Activated CD8-positive, alpha-beta memory T cell treated with anti-CD3 and anti-CD28 coated beads, Interleukin-2, amount 10 ng/mL, durations not matched to agents 7 days and 5 days (primary cell): ENCODE data around the gene KCNH8. TPM values are rescaled to one million over a fixed set of nuclear protein-coding genes. Genes with fewer than 3 reads are reported as not detected.

ENCODE experiments used
- ATAC-seq: fragments of 150-1000 bp; cut with Tn5 transposase; one replicate; pipeline ENCODE4 v1.10.0; 2021; ENCODE audit warnings: moderate library complexity
- CTCF ChIA-PET: fragments of 350-600 bp; sonication (Branson Sonifier 250); formaldehyde crosslinking; loops from one replicate; lab custom pipeline; 2021; ENCODE audit warnings: antibody characterized with exemption; lab: Charles Lee
- DNase-seq: peaks from one replicate; pipeline ENCODE4 v3.0.0-alpha.2; 2020
- H3K27ac Mint-ChIP-seq: one replicate; pipeline ENCODE4 v1.8.0; 2021; ENCODE audit warnings: mild to moderate bottlenecking, mixed read lengths
- H3K27me3 Mint-ChIP-seq: one replicate; pipeline ENCODE4 v1.8.0; 2021; ENCODE audit warnings: mixed read lengths
- H3K36me3 Mint-ChIP-seq: one replicate; pipeline ENCODE4 v1.8.0; 2021; ENCODE audit warnings: mild to moderate bottlenecking, mixed read lengths
- H3K4me1 Mint-ChIP-seq: one replicate; pipeline ENCODE4 v1.8.0; 2021; ENCODE audit warnings: mixed read lengths
- H3K4me3 Mint-ChIP-seq: one replicate; pipeline ENCODE4 v1.8.0; 2021; ENCODE audit warnings: mild to moderate bottlenecking, moderate library complexity, mixed read lengths
- H3K9me3 Mint-ChIP-seq: one replicate; pipeline ENCODE4 v1.8.0; 2022; ENCODE audit warnings: low read depth, mixed read lengths
- total RNA-seq, 2 experiments: library from RNA; stranded (reverse); gene quantifications; one replicate each; pipeline ENCODE4 v1.2.3, GENCODE V29; 2021

The KCNH8 gene
- total RNA-seq, 2 experiments from 2014 or later = 0.05 TPM; not detected in 1

- CTCF ChIA-PET = interaction anchor here (0.5 kb wide), 1 partner anchor 98 kb away, joined by 5 read pairs; no protein-coding TSS in a partner anchor
- DNase-seq = no peak
- Mint-ChIP-seq H3K27me3 (peaks cover 42% of the 10 kb centered on the region), H3K9me3 (no peaks in the 10 kb centered on the region), H3K27ac (no peak overlapping the region), H3K4me1 (peaks cover 15% of the 10 kb centered on the region), H3K36me3 (peaks cover 2% of the 10 kb centered on the region), H3K4me3 (peak overlapping the region; percentile 40)
- no peak for ATAC-seq
These were observed 420 bp downstream of the KCNH8 start for GRCh38 chr3:19148768-19149091.

- no peak overlapping the region for H3K27ac Mint-ChIP-seq
- ATAC-seq = no peak
- CTCF ChIA-PET = no interaction called here
- peaks cover 15% of the 10 kb centered on the region for H3K4me1 Mint-ChIP-seq
- peaks cover 2% of the 10 kb centered on the region for H3K36me3 Mint-ChIP-seq
- peak; percentile 52 for DNase-seq
- H3K27me3 Mint-ChIP-seq = peaks cover 41% of the 10 kb centered on the region
- no peak overlapping the region for H3K4me3 Mint-ChIP-seq
- H3K9me3 Mint-ChIP-seq = no peaks in the 10 kb centered on the region
These were observed 1.1 kb downstream of the KCNH8 start for GRCh38 chr3:19149368-19149767.

GRCh38 chr3:19151171-19151570 is 2.9 kb downstream of the KCNH8 start:
- Mint-ChIP-seq H3K27ac (no peak overlapping the region), H3K4me3 (no peak overlapping the region), H3K4me1 (peaks cover 14% of the 10 kb centered on the region), H3K9me3 (no peaks in the 10 kb centered on the region), H3K36me3 (peaks cover 2% of the 10 kb centered on the region), H3K27me3 (peaks cover 40% of the 10 kb centered on the region)
- ATAC-seq = no peak
- DNase-seq = no peak
- CTCF ChIA-PET = no interaction called here

- no peak overlapping the region for H3K4me3 Mint-ChIP-seq
- CTCF ChIA-PET = no interaction called here
These were observed 6.5 kb downstream of the KCNH8 start for GRCh38 chr3:19154693-19155250.

GRCh38 chr3:19155375-19155774 is 7.1 kb downstream of the KCNH8 start:
- ATAC-seq = no peak
- no peaks in the 10 kb centered on the region for H3K9me3 Mint-ChIP-seq
- no peak overlapping the region for H3K4me3 Mint-ChIP-seq
- CTCF ChIA-PET = no interaction called here
- no peak overlapping the region for H3K27ac Mint-ChIP-seq
- no peaks in the 10 kb centered on the region for H3K36me3 Mint-ChIP-seq
- H3K4me1 Mint-ChIP-seq = no peaks in the 10 kb centered on the region
- peaks cover 9% of the 10 kb centered on the region for H3K27me3 Mint-ChIP-seq
- no peak for DNase-seq

More at GRCh38 chr3:19154693-19155250, 6.5 kb downstream of the KCNH8 start:
- ATAC-seq (no peak), DNase-seq (no peak)
- H3K27ac Mint-ChIP-seq = no peak overlapping the region
- H3K27me3 Mint-ChIP-seq = peaks cover 14% of the 10 kb centered on the region
- H3K36me3 Mint-ChIP-seq = no peaks in the 10 kb centered on the region
- H3K4me1 Mint-ChIP-seq = no peaks in the 10 kb centered on the region
- no peaks in the 10 kb centered on the region for H3K9me3 Mint-ChIP-seq

- ATAC-seq (no peak), DNase-seq (no peak)
- CTCF ChIA-PET = no interaction called here
- no peaks in the 10 kb centered on the region for H3K4me1 Mint-ChIP-seq
- no peaks in the 10 kb centered on the region for H3K36me3 Mint-ChIP-seq
- no peak overlapping the region for H3K4me3 Mint-ChIP-seq
- H3K27me3 Mint-ChIP-seq = peaks cover 10% of the 10 kb centered on the region
- H3K9me3 Mint-ChIP-seq = no peaks in the 10 kb centered on the region
- H3K27ac Mint-ChIP-seq = no peak overlapping the region
These were observed 11.8 kb downstream of the KCNH8 start for GRCh38 chr3:19159966-19160635.

GRCh38 chr3:19165654-19166053 is 17.3 kb downstream of the KCNH8 start:
- Mint-ChIP-seq H3K9me3 (no peaks in the 10 kb centered on the region), H3K27me3 (peaks cover 1% of the 10 kb centered on the region), H3K27ac (no peak overlapping the region), H3K36me3 (no peaks in the 10 kb centered on the region), H3K4me1 (no peaks in the 10 kb centered on the region), H3K4me3 (no peak overlapping the region)
- DNase-seq = no peak
- ATAC-seq = no peak
- CTCF ChIA-PET = no interaction called here

GRCh38 chr3:19171794-19172193 is 23.5 kb downstream of the KCNH8 start:
- Mint-ChIP-seq H3K27ac (no peak overlapping the region), H3K36me3 (no peaks in the 10 kb centered on the region), H3K9me3 (no peaks in the 10 kb centered on the region), H3K27me3 (peaks cover 3% of the 10 kb centered on the region), H3K4me3 (no peak overlapping the region), H3K4me1 (no peaks in the 10 kb centered on the region)
- no peak for DNase-seq
- CTCF ChIA-PET = no interaction called here
- no peak for ATAC-seq

- Mint-ChIP-seq H3K36me3 (no peaks in the 10 kb centered on the region), H3K4me3 (no peak overlapping the region), H3K27me3 (peaks cover 9% of the 10 kb centered on the region), H3K4me1 (no peaks in the 10 kb centered on the region), H3K27ac (no peak overlapping the region), H3K9me3 (no peaks in the 10 kb centered on the region)
- DNase-seq = no peak
- CTCF ChIA-PET = no interaction called here
- no peak for ATAC-seq
These were observed 25.6 kb downstream of the KCNH8 start for GRCh38 chr3:19173945-19174344.

- H3K9me3 Mint-ChIP-seq = no peaks in the 10 kb centered on the region
- H3K4me1 Mint-ChIP-seq = peaks cover 5% of the 10 kb centered on the region
- no peak overlapping the region for H3K27ac Mint-ChIP-seq
- no peak for DNase-seq
- peak; percentile 42 for ATAC-seq
- CTCF ChIA-PET = no interaction called here
- H3K36me3 Mint-ChIP-seq = no peaks in the 10 kb centered on the region
- no peak overlapping the region for H3K4me3 Mint-ChIP-seq
- peaks cover 10% of the 10 kb centered on the region for H3K27me3 Mint-ChIP-seq
These were observed 35.3 kb downstream of the KCNH8 start for GRCh38 chr3:19183584-19183983.

GRCh38 chr3:19190126-19190525 is 41.8 kb downstream of the KCNH8 start:
- Mint-ChIP-seq H3K36me3 (no peaks in the 10 kb centered on the region), H3K27me3 (peaks cover 7% of the 10 kb centered on the region), H3K9me3 (no peaks in the 10 kb centered on the region), H3K4me1 (peaks cover 8% of the 10 kb centered on the region), H3K27ac (no peak overlapping the region), H3K4me3 (no peak overlapping the region)
- DNase-seq (no peak), ATAC-seq (no peak)
- CTCF ChIA-PET = interaction anchor here (1.1 kb wide), 1 partner anchor 43 kb away, joined by 4 read pairs; no protein-coding TSS in a partner anchor

- no peak overlapping the region for H3K4me3 Mint-ChIP-seq
- peak; percentile 94 for ATAC-seq
These were observed 42.3 kb downstream of the KCNH8 start for GRCh38 chr3:19190602-19191001.

GRCh38 chr3:19199131-19199530 is 50.8 kb downstream of the KCNH8 start:
- CTCF ChIA-PET = no interaction called here

More at GRCh38 chr3:19190602-19191001, 42.3 kb downstream of the KCNH8 start:
- peaks cover 3% of the 10 kb centered on the region for H3K27me3 Mint-ChIP-seq
- peaks cover 8% of the 10 kb centered on the region for H3K4me1 Mint-ChIP-seq
- H3K27ac Mint-ChIP-seq = peak overlapping the region; percentile 18
- CTCF ChIA-PET = interaction anchor here (1.1 kb wide), 1 partner anchor 44 kb away, joined by 4 read pairs; no protein-coding TSS in a partner anchor
- no peaks in the 10 kb centered on the region for H3K9me3 Mint-ChIP-seq
- no peak for DNase-seq
- H3K36me3 Mint-ChIP-seq = no peaks in the 10 kb centered on the region

GRCh38 chr3:19202303-19202702 is 54.0 kb downstream of the KCNH8 start:
- Mint-ChIP-seq H3K27me3 (peaks cover 8% of the 10 kb centered on the region), H3K9me3 (no peaks in the 10 kb centered on the region), H3K36me3 (no peaks in the 10 kb centered on the region), H3K4me1 (no peaks in the 10 kb centered on the region), H3K27ac (no peak overlapping the region), H3K4me3 (no peak overlapping the region)
- DNase-seq (no peak), ATAC-seq (no peak)
- CTCF ChIA-PET = no interaction called here

More at GRCh38 chr3:19199131-19199530, 50.8 kb downstream of the KCNH8 start:
- no peaks in the 10 kb centered on the region for H3K36me3 Mint-ChIP-seq
- no peak for ATAC-seq
- DNase-seq = no peak
- no peak overlapping the region for H3K4me3 Mint-ChIP-seq
- H3K4me1 Mint-ChIP-seq = no peaks in the 10 kb centered on the region
- peaks cover 6% of the 10 kb centered on the region for H3K27me3 Mint-ChIP-seq
- no peak overlapping the region for H3K27ac Mint-ChIP-seq
- no peaks in the 10 kb centered on the region for H3K9me3 Mint-ChIP-seq
